MM.1S (cell line): ENCODE measurements around the gene CITED2.

Source experiments
- DNase-seq: peaks from one replicate; pipeline ENCODE4 v3.0.0-alpha.2; 2015
- H2AFZ ChIP-seq: fragments of 300-600 bp; sonication (generic); 2 replicates; pipeline ENCODE4 v1.6.0; 2016; ENCODE audit warnings: antibody characterized with exemption, low read length
- H3F3A ChIP-seq: fragments of 300-600 bp; sonication (generic); 2 replicates; pipeline ENCODE4 v1.6.1; 2016; ENCODE audit warnings: mild to moderate bottlenecking, antibody characterized with exemption, low read length, moderate library complexity, mixed read lengths; ENCODE audit not compliant: insufficient read depth
- H3K27ac ChIP-seq: fragments of 300-600 bp; sonication (generic); 2 replicates; pipeline ENCODE4 v1.5.1; 2016; ENCODE audit warnings: mild to moderate bottlenecking, low read length
- H3K27me3 ChIP-seq: fragments of 300-600 bp; sonication (generic); replicated peaks from 2 replicates; pipeline ENCODE4 v1.6.0; 2016; ENCODE audit warnings: low read length; ENCODE audit not compliant: insufficient read depth
- H3K36me3 ChIP-seq: fragments of 300-600 bp; sonication (generic); replicated peaks from 2 replicates; pipeline ENCODE4 v1.6.1; 2016; ENCODE audit warnings: mild to moderate bottlenecking, low read length, mixed read lengths; ENCODE audit not compliant: insufficient read depth
- H3K4me1 ChIP-seq: fragments of 300-600 bp; sonication (generic); 2 replicates; pipeline ENCODE4 v1.6.1; 2016; ENCODE audit warnings: low read length, mixed read lengths
- H3K4me2 ChIP-seq: fragments of 300-600 bp; sonication (generic); 2 replicates; pipeline ENCODE4 v1.6.0; 2016; ENCODE audit warnings: low read depth, low read length
- H3K4me3 ChIP-seq: fragments of 300-600 bp; sonication (generic); 2 replicates; pipeline ENCODE4 v1.5.1; 2016; ENCODE audit warnings: low read length, mixed read lengths
- H3K79me2 ChIP-seq: fragments of 300-600 bp; sonication (generic); 2 replicates; pipeline ENCODE4 v1.6.1; 2016; ENCODE audit warnings: mixed run types, low read length, mixed read lengths
- H3K9ac ChIP-seq: fragments of 300-600 bp; sonication (generic); 2 replicates; pipeline ENCODE4 v1.6.1; 2016; ENCODE audit warnings: low read length, mixed read lengths
- H3K9me2 ChIP-seq: fragments of 300-600 bp; sonication (generic); replicated peaks from 2 replicates; pipeline ENCODE4 v1.6.1; 2016; ENCODE audit warnings: mild to moderate bottlenecking, low read length, mixed read lengths; ENCODE audit not compliant: insufficient read depth
- H3K9me3 ChIP-seq: fragments of 300-600 bp; sonication (generic); replicated peaks from 2 replicates; pipeline ENCODE4 v1.6.1; 2016; ENCODE audit warnings: mild to moderate bottlenecking, low read length, mixed read lengths; ENCODE audit not compliant: insufficient read depth
- H4K20me1 ChIP-seq: fragments of 300-600 bp; sonication (generic); 2 replicates; pipeline ENCODE4 v1.6.1; 2016; ENCODE audit warnings: mild to moderate bottlenecking, low read length, moderate library complexity, mixed read lengths; ENCODE audit not compliant: insufficient read depth
- EZH2 ChIP-seq: fragments of 300-600 bp; sonication (generic); optimal IDR thresholded peaks from 2 replicates; pipeline ENCODE3; 2017; ENCODE audit warnings: low read depth, mild to moderate bottlenecking, antibody characterized with exemption, low read length, mixed read lengths
- EZH2phosphoT487 ChIP-seq: fragments of 300-600 bp; sonication (generic); IDR thresholded peaks from 2 replicates; pipeline ENCODE4 v1.6.1; 2018; ENCODE audit warnings: antibody characterized with exemption, low read length
- TF ChIP-seq, protein P1 (sequence below): fragments of 300-600 bp; sonication (generic); IDR thresholded peaks from 2 replicates; pipeline ENCODE4 v1.5.1; 2016; ENCODE audit warnings: antibody characterized with exemption, low read length, mixed read lengths

Gene CITED2

DNA sequence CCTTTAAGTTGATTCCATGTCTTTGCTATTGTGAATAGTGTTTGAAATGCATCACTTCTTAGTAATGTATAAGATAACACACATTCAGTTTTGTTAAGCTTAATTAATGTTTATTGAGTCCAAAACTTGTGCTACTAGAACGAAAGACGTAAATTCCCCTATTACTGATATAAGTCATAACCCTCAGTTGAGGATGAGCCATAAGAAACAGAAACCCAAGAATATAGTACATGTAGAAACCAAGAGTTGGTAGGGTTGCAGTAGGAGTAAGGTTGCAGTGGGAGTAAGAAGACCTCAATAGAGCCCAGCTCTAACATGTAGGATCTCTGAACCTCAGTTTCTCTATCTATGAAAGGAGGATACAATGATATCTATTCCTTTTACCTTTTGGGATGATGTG, 19.3 kb downstream of the CITED2 start:
- TF ChIP-seq EZH2phosphoT487 (no peak), EZH2 (no peak)
- TF ChIP-seq, protein P1, sequence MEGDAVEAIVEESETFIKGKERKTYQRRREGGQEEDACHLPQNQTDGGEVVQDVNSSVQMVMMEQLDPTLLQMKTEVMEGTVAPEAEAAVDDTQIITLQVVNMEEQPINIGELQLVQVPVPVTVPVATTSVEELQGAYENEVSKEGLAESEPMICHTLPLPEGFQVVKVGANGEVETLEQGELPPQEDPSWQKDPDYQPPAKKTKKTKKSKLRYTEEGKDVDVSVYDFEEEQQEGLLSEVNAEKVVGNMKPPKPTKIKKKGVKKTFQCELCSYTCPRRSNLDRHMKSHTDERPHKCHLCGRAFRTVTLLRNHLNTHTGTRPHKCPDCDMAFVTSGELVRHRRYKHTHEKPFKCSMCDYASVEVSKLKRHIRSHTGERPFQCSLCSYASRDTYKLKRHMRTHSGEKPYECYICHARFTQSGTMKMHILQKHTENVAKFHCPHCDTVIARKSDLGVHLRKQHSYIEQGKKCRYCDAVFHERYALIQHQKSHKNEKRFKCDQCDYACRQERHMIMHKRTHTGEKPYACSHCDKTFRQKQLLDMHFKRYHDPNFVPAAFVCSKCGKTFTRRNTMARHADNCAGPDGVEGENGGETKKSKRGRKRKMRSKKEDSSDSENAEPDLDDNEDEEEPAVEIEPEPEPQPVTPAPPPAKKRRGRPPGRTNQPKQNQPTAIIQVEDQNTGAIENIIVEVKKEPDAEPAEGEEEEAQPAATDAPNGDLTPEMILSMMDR, result no peak
- H2AFZ ChIP-seq, result no peak overlapping the region

DNA sequence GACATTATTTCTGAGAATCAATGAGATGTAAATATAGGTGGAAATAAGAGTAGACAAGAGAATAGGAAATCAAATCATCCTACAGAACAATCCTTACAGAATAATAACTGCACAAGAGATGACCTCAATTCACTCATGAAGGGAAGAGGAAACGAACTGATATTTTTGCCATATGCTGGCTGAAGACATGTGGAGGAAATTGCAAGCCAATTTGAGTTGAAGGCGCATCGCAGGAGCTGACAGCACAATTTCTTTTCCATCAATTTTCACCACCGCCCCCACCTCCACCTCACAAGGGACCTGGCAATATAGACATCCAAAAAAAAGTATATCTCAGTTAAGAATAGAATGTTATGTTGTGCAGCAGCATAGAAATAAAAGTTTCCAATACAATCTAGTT, 20.3 kb downstream of the CITED2 start:
- no peaks in the 10 kb centered on the region for H3K9me2 ChIP-seq
- no peaks in the 10 kb centered on the region for H3K36me3 ChIP-seq
- H3K4me3 ChIP-seq, result no peak overlapping the region
- no peak overlapping the region for H3K4me2 ChIP-seq
- H3K4me1 ChIP-seq, result no peaks in the 10 kb centered on the region
- no peak overlapping the region for H2AFZ ChIP-seq
- no peaks in the 10 kb centered on the region for H3K9me3 ChIP-seq
- no peaks in the 10 kb centered on the region for H3F3A ChIP-seq
- TF ChIP-seq EZH2phosphoT487 (no peak), EZH2 (no peak)
- TF ChIP-seq, protein P1, result no peak
- no peaks in the 10 kb centered on the region for H4K20me1 ChIP-seq
- H3K9ac ChIP-seq, result no peak overlapping the region
- no peak overlapping the region for H3K27ac ChIP-seq
- no peaks in the 10 kb centered on the region for H3K27me3 ChIP-seq
- no peak for DNase-seq
- no peaks in the 10 kb centered on the region for H3K79me2 ChIP-seq

More for the DNA sequence above, 19.3 kb downstream of the CITED2 start:
- Histone ChIP-seq H3K36me3 (no peaks in the 10 kb centered on the region), H3K9ac (no peak overlapping the region), H4K20me1 (no peaks in the 10 kb centered on the region), H3K4me1 (no peaks in the 10 kb centered on the region), H3K9me3 (no peaks in the 10 kb centered on the region), H3K4me3 (no peak overlapping the region), H3K79me2 (no peaks in the 10 kb centered on the region), H3F3A (no peaks in the 10 kb centered on the region), H3K4me2 (no peak overlapping the region), H3K27ac (no peak overlapping the region), H3K9me2 (no peaks in the 10 kb centered on the region), H3K27me3 (no peaks in the 10 kb centered on the region)
- no peak for DNase-seq

DNA sequence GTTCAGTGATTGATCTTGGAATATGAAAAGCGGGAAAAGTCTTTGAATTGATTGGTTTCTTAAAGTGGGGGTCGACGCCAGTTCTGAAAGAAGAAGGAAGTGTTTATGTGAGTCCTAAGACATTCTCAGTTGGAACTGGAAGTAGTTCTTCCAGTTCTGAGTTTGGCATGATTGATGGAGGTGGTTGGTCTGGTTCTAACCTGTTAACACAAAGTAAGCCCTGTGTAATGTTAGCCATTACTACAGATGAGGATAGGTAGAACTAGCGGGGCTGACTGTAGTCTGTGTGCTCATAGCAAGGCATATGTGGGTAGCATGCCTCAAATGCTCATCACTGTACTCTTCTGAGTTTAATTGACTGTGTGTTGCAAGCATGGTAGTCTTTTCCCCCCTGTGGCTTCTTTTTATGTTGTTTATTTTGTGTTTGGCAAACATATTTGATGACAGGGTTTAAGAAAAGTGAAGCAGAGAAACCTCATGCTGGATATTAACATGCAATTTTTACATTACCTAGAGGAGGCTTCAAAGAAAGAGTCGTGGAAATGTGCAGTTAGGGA, 24.9 kb downstream of the CITED2 start:
- H3K79me2 ChIP-seq, result no peaks in the 10 kb centered on the region
- no peak overlapping the region for H3K4me2 ChIP-seq
- no peak overlapping the region for H3K4me3 ChIP-seq
- no peak for TF ChIP-seq EZH2phosphoT487
- TF ChIP-seq, protein P1, result no peak
- no peak for TF ChIP-seq EZH2
- DNase-seq, result no peak
- no peaks in the 10 kb centered on the region for H3K27me3 ChIP-seq
- no peak overlapping the region for H3K9ac ChIP-seq
- no peaks in the 10 kb centered on the region for H3K9me3 ChIP-seq
- no peaks in the 10 kb centered on the region; the same call in 1 of the 2 replicates for H3K4me1 ChIP-seq
- H3K9me2 ChIP-seq, result no peaks in the 10 kb centered on the region
- no peak overlapping the region for H2AFZ ChIP-seq
- H3K36me3 ChIP-seq, result no peaks in the 10 kb centered on the region
- H4K20me1 ChIP-seq, result no peaks in the 10 kb centered on the region
- no peak overlapping the region for H3K27ac ChIP-seq
- H3F3A ChIP-seq, result no peaks in the 10 kb centered on the region
